SW 1271 (cell line): ENCODE measurements around the gene PSTK.
A peak's percentile ranks its signal among the peaks of the same experiment; 100 is the strongest.

ENCODE experiments used
- DNase-seq, 2 experiments: peaks; one replicate each; lab custom pipeline; 2025; lab: John Stamatoyannopoulos, UW

Gene PSTK

DNA sequence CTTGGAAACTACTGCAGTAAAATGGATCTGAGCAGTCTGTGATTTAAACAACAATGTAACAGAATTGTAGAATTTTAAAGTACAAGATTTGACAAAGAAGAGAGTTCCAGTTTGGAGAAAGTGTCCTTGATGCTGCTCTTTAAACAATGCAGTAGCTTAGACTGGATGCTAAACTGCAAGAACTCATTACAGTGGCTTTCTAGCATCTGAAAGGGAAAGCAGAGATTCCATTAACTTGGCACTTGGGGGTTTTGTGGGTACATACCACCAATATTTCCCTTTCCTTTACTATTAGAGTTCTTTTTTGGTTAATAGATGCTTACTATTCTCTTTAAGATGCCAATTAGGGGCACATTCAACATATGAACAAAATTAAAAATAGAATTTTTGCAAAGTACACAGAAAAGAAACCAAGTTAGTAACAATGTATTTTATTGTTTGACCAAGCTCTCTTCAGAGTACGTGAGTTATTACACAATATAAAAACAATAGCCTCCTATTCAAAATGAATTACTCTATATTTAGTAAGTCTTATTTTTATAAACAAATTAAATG is 11.9 kb downstream of the PSTK start:
- no peak for DNase-seq

DNA sequence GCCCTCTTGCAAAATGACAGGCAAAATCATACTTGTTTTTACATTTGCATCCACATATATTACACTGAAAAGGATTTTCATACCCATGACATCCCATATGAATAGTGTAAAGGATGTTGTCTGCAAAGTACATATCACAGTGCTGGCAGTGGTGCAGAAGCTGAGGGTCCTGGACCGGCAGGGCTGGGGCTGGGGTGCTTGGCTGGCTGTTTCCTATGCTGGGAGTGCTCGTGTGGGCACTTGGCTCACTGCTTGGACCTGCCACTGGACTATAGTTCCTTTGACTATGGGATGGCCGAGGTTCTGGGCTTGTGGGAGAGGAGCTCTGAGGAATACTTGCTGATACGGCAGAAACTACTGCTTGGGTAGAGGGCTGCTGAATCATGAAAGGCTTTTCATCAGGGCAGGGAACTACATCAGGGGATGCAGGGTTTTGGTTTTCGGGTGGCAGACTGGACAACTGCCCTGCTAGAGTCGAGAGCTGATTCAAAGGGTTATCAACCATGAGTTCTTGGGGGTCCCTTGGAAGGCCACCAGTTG is 13.7 kb downstream of the PSTK start:
- DNase-seq, result no peak

DNA sequence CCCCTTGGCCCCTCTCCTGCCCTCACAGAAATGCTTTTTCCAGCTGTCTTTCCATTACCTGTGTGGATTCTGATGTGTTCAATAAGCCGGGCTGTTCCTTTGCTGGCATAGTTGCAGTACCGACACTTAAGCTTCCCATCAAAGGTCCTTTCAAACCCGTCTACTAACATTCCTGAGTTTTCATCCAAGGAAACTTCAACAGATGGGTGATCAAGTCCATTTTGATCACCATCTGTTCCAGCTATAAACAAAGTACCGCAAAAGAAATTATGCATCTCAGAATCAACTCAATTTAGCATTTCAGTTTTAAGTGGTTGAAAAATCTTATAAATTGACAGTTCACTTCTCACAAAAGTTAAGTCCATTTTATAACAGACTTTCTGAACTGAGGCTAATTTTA is 15.7 kb downstream of the PSTK start:
- no peak for DNase-seq

DNA sequence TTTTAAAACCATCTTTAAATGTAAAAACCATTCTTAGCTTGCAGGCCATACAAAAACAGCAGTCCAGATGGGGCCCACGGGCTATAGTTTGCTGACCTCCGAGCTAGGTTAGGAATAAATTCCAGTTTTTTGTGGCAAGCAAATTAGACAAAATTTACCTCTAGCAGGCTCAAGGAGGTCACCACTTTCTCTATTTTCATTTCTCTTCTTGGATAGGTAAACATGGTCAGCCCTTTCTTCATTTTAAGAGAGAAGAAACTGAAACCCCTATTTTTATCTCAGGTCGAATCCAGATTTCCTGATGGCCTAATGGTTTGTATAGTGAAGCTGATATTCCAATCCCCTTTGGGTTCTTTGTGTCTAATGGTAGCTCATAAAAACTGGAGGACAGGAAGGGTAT is 17.7 kb downstream of the PSTK start:
- DNase-seq, result no peak

DNA sequence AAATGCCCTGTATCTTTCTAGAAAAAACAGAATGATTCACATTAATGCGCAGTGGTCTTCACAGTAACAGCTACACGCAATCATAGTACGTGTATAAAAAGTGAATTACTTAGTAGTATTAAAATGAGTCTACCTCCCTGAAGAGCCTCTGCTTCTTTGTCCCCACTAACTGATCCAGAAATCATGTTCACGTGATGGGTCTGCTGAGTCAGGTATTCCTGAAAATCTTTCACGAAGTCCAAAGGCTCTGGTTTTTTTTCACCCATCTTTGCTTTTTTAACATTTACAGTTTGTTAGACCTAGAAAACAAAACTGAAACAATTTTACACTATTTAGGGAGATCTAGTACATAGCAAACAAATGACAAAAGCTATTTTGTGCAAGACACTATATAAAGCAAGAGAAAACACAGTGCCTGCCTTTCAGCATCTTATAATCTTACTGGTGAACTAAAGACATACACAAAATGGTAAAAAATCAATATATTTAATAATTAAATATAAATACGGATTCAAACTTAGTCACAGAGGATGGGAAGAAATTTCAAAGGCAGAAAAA is 18.2 kb downstream of the PSTK start:
- DNase-seq, result no peak

DNA sequence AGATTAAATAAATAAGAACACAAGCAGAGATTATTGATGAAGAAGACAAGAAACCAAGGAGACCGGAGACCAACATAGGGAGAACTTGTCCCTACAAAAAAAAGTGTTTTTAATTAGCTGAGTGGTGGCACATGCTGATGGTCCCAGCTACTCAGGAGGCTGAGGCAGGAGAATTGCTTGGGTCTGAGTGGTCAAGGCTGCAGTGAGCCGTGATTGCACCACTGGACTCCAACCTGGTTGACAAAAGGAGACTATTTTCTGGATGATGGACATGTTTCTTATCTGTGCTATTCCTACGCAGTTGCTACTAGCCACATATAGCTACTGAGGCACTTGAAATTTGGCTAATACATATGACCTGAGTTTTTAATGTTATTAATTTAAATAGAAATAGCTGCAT is 18.7 kb downstream of the PSTK start:
- DNase-seq, result no peak

DNA sequence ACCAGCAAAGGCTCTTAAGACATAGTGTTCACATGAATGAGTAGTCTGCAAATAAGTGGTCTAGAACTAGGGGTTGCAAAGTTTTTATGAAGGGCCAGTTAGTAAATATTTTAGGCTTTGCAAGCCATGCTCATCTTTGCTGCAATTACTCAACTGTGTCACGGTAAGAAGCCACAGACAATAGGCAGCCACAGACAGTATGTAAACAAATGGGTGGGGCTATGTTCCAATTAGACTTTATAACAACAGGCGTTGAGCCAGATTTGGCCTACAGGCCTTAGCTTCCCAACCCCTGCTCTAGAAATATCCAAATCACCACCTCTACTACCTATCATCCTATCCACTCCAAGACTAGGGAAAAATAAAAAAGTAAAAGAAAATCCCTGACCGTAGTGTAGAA is 19.1 kb downstream of the PSTK start:
- no peak for DNase-seq

DNA sequence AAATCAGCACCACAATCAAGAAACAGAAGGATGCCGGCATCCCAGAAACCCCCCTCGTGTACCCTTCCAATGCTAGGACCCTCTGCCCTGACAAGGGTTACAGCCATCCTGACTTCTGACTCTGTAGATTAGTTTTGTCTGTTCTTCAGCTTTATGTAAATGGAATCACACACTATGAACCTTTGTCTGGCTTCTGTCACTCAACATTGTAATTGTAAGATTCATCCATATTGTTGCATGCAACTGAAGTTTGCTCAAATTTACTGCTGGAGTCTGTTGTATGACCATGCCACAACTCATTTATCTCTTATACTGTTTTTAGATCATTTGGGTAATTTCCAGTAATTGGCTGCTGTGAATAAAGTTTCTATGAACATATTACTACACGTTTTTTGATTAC is 20.0 kb downstream of the PSTK start:
- no peak for DNase-seq

DNA sequence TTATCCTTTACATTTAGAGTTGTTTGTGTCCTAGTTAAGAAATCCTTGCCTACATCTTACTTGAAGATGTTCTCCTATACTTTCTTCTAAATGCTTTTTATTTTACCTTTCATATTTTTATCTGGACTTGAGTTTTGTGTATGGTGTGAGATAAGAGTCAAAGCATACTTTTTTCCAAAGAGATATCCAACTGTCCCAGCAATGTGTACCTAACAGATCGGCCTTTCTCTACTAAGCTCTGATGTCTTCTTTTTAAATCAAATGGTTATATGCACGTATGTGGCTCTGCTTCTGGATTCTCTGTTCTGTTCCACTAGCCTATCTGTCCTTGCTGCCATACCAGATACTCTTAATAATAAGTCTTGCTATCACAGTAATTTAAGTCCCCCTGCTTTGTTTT is 21.2 kb downstream of the PSTK start:
- no peak for DNase-seq

DNA sequence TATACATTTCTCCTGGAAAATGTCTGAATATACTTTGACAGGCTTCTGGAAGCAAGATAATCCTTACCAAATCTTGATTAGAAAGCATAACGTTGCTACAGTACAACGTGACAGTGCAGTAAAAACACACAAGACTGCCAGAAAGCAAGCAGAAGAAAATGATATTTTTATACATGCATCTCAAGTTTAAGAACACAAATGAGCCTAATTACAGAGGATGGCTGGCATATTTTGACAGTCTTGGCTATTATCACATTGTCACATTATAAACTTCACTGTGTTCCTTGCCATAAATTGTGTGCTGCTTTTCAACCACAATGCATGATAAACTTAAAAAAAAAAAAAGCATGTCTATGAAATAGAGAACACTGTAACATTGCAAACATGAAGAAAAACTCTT is 24.1 kb downstream of the PSTK start:
- DNase-seq, result no peak

DNA sequence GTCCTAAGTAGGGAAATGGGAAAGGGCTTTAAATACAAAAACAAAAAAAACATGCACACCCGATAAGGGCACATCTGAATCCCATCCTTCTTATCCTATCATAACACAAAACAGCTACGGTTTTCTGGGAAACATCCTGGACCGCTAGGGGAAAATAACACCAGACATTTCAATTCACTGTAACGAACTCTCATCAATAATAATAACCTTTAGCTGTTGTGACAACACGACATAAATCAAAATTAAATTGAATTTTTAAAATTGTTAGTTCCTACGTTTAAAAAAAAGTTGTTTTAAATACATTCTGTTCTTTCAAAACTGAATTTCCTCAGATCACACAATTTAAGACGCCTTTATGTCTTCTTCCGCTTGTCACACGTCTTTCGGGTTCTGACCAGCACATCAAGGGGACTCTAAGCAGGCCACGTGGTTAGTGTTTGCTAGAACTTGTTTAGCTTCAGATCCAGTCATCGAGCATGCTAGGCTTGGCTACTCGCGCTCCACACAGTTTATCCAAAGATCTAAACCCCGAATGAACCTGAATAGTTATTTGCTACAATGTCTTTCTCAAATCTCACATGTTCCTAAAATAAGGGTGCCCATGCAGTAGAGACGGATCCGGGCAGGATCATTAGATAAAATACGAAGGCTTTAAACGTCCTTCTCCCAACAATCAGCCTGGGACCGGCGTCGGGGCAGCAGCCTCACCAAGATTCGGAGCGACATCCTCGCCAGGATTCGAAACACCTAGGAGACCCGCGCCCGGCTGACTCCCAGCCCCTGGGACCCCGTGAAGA is 27.6 kb downstream of the PSTK start:
- peak in 1 of 2 experiments; percentile 22 for DNase-seq

DNA sequence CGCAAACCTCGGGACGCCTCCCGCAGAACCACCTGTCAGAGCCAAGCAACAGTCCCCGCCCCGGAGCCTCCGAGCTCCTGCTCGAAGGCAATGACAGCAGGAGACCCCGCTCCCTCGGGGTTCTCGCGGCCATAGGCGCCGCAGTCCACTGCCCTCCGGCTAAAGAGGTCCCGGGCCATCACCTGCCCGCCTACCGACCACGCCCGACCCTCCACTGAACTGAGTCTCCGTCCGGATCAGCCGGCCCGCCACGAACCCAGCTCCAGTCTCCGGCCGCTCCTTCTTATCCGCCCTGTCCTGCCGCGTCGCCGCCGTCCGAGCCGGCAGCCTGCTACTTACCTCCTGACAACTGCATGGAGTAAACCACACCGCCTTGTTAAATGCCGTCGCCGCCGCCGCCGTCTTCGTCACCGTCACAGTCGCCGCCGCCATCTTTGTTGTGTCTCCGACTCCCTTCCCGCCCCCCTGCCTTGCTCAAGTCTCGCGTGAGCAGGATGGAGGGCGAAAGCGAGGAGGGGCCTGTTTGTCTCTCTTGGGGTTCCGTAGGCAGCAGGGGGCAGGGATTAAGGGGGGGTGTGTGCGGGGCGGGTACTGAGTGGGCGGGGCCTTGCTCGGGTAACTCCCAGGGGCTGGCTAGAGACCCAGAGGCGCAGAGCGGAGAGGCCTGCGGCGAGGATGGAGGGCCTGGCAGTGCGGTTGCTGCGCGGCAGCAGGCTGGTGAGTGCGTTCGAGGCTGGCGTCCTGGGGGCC is 28.3 kb downstream of the PSTK start, which contains the start of the genes ACADSB and IKZF5:
Gene ACADSB, plus strand, starts transcription at position 652 of the 750 bp plus-strand sequence. Its CDS starts 24 bp downstream, at position 676.
Gene IKZF5, minus strand, starts transcription at position 441 of the 750 bp plus-strand sequence. CDS start 10,170 bp downstream, outside the sequence.
- peak; percentile 84 to 90 for DNase-seq

DNA sequence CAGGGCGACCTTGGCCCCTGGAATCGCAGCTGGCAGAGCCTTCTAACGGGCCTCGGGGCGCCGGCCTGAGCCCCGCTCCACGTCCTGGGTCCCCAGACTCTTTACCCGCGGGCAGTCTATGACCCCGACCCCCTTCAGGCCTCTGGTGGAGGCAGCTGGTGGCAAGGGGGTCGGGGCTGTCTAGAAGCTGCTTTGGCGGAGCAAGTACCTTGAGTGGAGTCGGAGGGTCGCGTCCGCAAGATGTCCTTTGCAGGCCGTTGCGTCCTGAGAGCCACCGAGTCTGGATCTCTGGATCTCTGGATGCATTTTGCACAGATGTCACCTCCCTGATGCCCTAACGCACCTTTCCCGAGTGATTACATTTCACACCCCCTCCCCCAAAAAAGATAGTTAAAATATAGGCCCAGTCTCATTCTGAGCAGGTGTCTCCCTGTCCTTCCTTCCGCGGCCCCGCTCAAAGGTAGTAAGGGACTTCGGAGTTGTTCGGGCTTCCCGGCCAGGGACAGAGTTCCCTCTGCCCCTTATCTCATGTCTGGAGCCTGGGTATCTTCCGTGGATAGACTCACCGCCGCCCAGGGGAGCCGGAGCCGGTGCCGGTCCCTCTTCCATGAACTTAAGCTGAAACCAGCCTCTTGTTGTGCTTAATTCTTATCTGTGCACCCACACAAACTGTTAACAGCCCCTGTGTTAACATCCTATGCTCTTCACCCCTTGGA is 29.1 kb downstream of the PSTK start:
- no peak for DNase-seq

DNA sequence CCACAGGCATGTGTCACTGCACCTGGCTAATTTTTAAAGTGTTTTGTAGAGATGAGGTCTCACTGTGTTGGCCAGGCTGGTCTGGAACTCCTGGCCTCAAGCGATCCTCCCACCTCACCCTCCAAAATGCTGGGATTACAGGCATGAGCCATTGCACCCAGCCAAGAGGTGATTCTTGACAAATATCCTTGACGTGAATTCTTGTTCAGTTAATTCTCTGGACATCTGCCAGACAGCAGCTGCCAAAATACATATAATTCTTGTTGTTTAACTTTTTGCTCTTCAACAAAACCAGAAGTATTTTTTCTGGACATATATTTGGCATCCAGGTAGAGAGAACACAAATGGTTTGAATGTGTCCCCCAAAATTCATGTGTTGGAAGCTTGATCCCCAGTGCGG is 31.8 kb downstream of the PSTK start:
- no peak for DNase-seq

DNA sequence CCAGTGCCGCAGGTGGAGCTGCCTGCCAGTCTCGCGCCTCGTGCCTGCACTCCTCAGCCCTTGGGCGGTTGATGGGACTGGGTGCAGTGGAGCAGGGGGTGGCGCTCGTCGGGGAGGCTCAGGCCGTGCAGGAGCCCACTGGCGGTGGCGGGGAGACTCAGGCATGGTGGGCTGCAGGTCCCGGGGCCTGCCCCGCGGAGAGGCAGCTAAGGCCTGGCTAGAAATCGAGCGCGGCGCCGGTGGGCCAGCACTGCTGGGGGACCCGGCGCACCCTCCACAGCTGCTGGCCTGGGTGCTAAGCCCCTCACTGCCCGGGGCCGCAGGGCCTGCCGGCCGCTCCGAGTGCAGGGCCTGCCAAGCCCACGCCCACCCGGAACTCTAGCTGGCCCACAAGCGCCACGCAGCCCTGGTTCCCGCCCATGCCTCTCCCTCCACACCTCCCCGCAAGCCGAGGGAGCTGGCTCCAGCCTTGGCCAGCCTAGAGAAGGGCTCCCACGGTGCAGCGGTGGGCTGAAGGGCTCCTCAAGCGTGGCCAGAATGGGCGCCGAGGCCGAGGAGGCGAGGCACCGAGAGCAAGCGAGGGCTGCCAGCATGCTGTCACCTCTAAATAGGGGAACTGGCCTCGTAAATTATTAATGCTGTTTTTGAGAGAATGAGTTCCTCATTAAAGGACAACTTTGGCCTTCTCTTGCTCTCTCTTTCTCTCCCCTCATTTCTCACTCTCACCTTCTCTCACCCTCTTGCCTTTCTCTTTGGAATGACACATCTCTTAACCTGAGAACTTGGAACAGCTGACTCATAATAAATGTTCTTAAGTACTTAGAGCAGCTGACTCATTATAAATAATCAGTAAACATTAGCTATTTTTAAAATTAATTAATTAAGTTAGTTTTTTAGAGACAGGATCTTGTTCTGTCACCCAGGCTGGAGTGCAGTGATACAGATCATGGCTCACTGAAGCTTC is 33.5 kb downstream of the PSTK start:
- no peak for DNase-seq

DNA sequence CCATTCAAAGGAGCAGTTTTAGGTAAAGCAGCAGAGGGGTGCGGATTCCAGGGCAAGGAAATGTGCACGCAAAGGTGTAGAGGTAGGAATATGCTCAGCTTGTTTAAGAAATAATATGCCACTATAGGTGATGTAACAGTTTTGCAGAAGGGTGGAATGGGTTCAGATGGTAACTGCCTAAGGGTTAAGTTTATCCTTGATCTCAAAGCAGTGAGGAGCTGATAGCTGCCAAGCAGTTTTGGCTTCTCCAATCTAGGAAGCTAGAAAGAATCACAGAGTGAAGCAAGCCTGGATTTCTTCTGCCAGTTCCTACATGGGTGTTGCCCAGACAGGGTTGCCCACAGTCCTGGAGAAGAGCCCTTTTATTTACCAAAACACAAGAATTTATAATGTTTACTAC is 34.6 kb downstream of the PSTK start:
- DNase-seq, result no peak

DNA sequence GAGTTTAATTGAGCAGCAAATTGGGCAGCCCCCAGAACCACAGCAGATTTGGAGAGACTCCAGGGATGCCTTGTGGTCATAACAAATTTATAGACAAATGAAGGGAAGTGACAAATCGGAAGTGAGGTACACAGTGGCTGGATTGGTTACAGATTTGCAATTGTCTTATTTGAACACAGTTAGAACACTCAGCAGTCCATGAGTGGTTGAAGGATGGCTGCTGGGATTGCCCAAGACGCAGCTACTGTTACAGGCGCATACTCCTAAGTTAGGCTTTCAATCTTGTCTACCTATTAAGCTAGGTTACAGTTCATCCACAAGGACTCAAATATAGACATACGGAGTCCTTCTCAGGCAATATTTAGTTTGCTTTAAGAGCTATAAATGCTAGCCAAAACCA is 36.0 kb downstream of the PSTK start:
- DNase-seq, result no peak

DNA sequence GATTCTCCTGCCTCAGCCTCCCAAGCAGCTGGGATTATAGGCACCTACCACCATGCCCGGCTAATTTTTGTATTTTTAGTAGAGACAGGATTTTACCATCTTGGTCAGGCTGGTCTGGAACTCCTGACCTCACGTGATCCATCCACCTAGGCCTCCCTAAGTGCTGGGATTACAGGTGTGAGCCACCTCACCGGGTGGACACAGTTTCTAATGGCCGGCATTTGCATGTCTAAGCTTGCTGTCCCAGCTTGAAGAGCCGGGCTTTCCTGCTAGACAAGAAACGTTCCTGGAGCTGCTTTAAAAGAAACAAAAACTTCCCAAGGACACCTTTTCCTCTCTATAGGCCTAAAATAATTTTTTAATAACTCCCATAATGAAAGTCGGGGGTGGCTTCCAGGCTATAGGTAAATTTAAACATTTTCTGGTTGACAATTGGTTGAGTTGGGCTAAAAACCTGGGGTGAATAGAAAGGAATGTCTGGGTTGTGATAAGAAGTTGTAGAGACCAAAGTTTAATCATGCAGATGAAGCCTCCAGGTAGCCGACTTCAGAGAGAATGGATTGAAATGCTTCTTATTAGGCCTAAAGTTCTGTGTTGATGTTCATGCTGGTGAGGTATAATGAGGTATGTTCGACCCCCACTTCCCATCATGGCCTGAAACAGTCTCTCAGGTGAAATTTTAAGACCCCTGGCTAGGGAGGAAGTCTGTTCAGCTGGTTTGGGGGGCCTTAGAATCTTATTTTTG is 37.4 kb downstream of the PSTK start:
- DNase-seq, result no peak

DNA sequence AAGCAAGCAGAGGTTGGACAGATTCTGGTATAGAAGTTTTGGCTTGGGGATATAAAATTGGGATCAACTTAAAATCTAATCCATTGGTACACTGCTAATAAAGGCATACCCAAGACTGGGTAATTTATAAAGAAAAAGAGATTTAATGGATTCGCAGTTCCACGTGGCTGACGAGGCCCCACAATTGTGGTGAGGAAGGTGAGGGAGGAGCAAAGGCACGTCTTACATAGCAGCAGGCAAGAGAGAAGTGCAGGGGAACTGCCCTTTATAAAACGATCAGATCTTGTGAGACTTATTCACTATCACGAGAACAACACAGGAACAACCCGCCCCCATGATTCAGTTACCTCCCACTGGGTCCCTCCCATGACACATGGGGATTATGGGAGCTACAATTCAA is 38.3 kb downstream of the PSTK start:
- no peak for DNase-seq

DNA sequence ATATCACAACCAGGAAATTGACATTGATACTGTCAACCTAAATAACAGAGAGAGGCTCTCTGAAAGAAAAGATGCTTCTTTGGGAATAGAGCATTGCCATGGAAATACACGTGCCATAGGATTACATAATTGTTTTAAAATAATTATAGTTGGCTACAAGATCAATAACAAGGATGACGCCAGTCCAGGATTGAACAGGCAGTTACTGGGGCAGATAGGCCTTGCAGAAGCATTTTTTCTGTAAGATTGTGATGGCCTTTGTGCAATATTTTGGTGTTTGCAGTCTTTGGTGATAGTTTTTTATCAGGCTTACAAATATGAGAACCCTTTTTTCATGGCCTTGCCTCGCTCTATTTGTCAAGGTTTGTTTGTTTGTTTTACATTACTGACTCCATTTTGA is 39.1 kb downstream of the PSTK start:
- DNase-seq, result no peak
